CD1c-positive myeloid dendritic cell (primary cell): ENCODE results near the gene ZC3H18.
A peak's percentile ranks its signal among the peaks of the same experiment; 100 is the strongest.

ENCODE experiments used
- DNase-seq: peaks from one replicate; pipeline ENCODE4 v3.0.0-alpha.2; 2016; ENCODE audit errors: extremely low spot score

Gene ZC3H18

DNA sequence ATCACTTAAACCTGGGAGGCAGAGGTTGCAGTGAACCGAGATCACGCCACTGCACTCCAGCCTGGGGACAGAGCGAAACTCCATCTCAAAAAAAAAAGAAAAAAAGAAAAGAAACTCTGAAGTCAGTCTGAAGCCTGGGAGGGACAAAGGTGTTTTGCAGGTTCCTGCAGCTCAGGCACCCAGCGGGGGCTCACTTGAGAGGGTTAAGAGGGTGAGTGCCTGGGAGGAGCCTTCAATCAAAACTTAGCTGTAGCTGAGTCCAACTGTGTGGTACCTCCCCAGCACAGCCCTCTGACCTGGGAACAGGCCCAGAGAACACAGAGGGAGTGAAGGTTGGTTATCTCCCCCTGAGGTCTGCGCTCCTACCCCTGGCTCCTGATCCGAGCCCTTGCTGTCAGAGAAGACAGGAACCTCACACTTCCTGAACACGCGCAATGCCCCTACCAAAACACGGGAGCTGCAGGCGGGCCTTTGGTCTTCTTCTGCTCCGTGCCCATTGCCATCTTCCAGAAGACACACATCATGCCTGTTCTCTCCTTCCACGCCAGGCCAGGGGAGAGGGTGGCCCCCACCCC lies 20.4 kb upstream of the ZC3H18 start:
- no peak for DNase-seq

DNA sequence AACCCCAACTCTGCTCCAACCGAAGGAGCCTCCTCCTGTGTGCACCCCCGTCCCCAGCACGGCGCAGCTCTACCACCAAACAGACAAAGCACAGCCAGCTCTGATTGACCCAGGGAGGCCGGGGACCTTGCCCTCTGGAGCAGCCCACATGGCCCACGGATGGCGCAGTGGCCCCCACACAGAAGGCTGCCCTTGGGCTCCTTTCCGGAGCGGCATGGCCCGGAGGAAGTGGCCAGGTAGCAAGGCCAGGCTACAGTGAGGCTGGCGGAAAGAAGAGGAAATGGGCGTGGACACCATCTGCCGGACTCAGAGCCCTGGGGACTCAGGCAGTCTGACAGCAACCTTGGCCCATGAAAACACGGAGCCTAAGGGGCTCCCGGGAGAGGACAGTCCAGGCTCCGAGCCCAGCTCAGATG lies 19.9 kb upstream of the ZC3H18 start:
- no peak for DNase-seq

DNA sequence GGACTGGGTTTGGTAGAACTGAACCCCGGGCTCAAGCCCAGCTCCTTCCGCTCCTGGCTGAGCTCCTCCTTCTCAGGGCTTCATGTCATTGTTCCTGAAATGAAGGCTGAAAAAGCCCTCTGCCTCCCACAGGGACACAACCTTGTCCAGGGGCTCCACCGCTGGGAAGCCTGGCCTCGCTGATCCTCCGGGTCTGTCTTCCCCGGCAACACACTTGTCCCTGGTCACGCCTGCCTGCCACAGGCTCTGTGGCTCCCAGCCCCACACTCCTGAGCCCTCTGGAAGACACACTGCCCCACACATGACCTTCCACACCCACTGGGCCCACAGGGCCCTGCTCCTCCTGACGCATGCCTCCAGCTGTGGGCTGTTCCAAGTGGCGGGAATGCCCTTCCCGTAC lies 18.0 kb upstream of the ZC3H18 start:
- no peak for DNase-seq

DNA sequence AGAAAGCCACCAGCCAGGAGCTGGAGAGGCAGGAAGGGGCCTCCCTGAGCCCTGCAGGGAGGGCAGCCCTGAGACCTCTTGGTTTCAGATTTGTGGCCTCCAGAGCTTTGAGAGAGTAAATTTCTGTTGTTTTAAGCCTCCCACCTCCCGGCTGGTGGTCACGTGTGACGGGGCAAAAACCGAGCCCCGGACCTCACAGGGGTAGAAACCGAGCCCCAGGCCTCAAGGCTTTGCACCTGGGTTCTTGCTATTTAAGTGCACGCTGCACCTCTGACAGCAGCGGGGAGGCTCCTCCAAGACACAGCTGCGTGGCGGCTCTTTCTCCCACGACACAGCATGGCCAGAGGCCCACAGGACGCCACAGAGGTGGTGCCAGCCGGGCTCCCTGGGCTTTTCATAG lies 17.4 kb upstream of the ZC3H18 start:
- DNase-seq, result no peak

DNA sequence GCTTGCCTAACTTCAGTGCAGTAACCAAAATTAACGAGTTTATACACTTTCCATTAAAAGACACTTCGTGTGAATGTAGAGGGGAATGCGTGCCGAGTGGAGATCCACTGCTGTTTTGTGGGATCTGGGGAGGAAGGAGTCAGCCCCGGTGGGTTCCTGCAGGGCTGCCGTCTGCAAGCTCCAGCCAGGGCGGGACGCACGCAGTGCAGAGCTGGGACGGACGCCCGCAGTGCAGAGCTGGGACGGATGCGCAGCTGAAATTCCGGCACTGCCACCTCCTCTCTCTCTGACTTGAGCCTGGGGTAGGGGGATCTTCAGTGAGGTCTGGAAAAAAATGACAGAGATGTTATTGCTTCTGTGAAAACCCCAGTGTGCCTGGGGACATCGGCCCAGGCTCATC lies 16.5 kb upstream of the ZC3H18 start:
- no peak for DNase-seq

DNA sequence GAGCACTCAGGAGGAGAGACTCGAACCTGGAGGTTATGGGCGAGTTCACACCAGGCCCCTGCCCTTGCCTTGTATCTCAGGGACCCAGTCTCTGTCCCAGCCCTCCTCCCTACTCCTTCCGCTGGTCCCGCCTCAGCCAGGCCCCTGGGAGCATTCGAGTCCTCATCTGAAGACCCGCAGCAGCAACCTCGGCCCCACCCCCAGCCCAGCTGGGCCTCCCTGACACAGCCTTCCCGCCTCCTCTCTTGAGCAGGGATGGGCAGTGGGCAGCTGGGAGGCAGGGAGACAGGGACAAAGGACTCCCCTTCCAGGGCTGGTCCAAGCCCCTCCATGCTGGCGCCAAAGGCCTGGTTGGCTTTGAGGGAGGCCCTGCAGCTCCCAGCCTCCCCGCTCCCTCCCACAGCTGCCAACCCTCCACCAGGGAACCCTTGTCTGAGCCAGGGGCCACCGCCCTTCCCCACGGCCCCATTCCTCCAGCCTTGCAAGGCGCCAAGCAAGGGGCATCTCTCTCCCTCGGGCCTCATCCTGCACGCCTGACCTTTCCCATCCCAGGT lies 15.4 kb upstream of the ZC3H18 start:
- no peak for DNase-seq

DNA sequence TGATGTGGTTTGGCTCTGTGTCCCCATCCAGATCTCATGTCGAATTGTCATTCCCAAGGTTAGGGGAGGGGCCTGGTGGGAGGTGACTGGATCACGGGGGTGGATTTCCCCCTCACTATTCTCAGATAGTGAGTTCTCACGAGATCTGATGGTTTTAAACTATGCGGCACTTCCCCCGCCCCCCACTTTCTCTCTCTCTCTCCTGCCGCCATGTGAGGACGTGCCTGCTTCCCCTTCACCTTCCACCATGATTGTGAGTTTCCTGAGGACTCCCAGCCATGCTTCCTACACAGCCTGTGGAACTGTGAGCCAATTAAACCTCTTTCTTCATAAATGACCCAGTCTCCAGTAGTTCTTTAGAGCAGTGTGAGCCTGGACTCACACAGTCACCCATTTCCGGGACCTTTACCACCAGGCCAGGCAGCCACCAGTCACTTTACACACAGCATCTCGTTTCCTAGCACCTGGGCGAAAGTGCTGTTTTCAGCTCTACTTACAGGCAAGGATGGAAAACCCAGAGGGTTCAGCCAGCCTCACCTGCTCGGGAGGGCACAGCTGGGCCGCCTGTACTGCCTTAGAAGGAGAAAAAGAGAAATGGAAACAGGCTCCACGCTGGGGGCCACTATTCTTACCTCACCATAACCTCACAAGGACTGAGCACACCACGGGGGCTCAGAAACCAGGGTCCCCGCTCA lies 13.8 kb upstream of the ZC3H18 start:
- no peak for DNase-seq

DNA sequence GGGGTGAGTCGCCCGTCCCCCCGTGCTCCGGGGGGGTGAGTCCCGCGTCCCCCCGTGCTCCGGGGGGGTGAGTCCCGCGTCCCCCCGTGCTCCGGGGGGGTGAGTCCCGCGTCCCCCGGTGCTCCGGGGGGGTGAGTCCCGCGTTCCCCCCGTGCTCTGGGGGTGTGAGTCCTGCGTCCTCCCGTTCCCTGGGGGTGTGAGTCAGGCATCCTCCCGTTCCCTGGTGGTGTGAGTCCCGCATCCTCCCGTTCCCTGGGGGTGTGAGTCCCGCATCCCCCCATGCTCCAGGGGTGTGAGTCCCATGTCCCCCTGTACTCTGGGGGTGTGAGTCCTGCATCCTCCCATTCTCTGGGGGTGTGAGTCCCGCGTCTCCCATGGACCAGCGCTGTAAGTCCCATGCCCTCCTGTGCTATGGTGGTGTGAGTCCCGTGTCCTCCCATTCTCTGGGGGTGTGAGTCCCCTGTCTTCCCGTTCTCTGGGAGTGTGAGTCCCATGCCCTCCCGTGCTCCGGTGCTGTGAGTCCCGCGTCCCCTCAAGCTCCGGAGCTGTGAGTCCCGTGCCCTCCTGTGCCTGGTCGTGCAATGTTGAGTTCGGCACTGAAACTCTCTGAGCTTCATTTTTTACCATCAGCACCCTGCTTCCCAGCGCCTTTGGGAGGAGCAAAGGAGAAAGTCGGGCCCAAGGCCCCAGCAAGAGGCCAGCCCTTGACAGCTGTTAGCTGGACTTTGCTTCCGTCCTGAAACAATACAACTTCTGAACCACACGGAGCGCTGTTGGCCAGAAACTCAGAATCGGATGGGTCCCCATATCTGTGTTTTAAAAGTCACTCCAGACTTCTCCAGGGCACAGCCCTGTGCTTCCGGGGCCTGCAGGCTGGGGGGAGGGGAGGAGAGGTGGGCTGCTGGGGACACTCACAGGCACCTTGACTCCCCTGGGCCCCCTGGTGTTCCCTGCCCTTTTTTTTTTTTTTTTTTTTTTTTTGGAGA lies 11.5 kb upstream of the ZC3H18 start:
- DNase-seq, result peak; percentile 51

DNA sequence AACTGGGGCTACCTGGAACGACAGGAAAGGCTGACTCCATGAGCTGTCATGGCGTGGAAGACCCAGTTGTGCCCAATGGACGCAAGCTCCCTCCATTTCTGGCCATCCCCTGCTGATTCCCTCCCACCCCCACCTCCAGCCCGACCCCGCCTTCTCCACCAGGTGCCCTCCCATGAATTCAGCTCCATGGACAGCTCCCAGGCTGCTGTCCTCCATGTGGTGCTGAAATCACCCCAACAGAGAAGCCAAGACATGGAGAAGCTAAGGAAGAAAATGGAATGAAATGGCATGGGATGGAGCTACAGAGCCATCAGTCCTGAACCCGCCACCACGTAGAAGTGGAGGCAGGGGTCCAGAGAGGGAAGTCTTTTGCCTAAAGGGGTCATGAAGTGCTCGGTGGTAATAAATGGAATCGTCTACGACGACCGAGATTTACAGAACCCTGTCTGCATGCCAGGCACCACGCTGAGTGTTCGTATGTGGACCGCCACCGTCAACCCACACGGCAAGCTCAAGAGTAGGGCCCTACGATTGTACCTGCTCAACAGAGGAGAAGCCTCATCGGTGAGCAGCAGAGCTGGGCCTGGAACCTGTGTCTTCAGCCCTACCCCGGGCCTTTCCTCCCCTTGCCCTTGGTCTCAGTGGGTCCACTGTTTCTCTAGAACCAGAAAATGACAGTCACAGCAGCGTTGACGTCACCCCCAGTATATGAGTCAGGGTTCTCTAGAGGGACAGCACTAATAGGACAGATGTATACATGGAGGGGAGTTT lies 9.3 kb upstream of the ZC3H18 start:
- peak; percentile 32 for DNase-seq

DNA sequence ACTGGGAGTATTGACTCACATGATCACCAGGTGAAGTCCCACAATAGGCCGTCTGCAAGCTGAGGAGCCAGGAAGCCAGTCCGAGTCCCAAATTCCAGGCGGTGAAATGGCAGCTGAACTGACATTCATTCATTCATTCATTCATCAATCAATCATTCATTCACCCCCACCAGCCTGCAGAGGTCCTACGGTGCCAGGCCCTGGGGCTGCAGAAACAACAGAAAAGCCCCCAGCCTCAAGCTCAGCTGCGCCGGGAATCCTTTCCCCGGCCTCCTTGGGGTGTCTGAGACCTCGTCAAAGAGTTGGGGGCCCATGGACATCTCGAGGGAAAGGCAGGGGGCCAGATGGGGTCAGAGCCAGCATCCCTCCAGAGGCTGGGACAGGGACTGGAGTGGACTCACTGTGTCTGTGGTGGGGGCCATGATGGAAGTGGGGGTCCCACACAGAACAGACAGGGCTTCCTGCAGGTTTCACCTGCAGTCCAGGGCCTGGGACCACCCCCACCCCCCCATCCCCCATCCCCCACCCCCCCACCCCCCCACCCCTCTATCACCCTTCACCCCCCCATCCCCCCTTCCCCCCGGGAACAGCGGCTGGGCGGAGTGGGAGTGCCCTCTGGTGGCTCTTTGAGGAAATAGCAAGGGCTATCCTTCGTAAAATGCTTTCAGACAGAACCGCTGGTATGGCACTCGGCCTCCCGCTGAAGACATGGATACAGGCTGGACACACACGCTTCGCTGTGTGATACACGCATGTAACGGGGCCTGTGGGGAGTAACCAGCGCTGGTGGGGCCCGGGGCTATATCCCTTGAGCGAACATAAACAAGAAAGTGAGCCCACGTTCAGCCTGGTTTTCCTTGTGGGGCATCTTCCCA lies 8.5 kb upstream of the ZC3H18 start:
- peak; percentile 59 for DNase-seq

DNA sequence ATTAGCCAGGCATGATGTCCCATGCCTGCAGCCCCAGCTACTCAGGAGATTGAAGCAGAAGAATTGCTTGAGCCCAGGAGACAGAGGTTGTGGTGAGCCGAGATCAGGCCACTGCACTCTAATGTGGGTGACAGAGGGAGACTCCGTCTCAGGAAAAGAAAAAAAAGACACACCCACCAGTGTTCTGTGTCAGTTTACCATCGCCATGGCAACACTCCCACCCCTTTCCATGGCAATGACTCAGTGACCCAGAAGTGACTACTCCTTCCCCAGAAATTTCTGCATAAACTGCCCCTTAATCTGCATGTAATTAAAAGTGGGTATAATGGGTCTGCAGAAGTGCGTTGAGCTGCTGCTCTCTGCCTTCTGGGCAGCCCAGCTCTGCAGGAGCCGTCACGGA lies 4.0 kb upstream of the ZC3H18 start:
- DNase-seq, result peak; percentile 70

DNA sequence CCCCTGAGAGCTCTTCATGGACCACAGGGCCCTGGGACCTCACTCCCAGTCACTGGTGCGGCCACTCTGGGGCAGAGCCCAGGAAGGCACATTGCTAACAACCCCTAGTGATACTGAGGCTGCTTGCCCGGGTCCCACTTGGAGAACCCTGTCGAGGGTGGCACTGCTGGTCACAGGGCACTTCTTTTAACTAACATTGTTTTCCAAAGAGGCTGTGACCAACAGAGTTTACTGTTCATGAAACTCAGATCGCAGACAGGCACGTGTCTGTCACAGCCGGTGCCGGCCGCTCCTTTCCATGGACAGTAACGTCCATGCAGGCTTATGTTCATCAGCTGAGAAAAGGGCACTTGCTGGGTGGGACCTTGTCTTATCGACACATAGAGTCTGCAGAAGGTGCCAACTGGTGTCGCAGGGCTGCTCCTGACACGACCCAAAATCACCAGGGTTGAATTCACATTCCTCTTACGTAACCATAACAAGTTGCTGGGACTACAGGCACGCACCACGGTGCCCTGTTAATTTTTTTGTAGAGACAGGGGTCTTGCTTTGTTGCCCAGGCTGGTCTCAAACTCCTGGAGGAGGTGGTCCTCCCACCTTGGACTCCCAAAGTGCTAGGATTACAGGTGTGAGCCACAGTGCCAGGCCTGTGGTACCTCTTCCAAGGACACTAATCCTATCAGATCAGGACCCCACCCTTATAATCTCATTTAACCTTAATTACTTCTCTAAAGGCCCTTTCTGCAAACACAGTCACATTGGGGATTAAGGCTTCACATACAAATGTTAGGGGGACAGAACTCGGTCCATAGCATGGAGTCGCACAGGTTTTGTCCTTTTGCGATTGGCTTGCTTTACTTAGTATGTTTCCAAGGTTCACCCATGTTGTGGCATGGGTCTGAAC lies 1.2 kb upstream of the ZC3H18 start:
- DNase-seq, result no peak

DNA sequence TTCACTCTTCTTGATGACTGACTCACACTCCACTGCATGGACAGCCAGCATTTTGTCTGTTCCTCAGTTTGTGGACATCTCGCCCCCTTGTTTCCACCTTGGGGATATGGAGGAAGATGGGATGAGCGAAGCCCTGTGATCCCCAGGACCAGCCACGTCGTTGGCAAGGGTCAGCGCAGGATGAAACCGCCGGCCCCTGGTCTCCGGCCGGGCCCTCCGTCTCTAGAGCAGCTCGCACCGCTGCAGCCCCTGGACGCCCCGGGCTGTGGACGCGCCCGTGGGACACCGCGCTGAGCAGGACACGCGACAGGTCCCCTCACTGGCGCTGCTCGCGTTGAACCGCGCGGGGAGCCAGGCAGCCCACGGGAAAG lies 604 bp upstream of the ZC3H18 start:
- no peak for DNase-seq

DNA sequence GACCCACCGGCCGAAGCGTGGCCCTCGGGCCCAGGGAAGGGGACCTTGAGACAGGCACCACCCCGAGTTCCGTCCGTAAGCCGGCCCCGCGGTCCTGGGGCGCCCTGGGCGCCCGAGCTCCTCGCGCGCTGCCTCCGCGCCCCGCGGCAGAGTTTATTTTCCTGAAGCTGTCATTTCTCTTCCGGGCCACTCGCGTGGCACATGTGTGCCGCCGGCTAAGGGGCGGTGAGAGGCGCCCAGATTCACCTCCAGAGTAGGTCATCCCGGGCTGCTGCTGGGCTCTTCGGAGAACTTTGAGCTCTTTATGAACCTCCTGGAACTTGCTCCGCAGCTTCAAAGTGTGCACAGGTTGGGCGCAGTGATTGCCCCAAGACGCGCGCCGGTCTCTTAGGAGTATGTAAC lies 489 bp downstream of the ZC3H18 start:
- peak; percentile 37 for DNase-seq

DNA sequence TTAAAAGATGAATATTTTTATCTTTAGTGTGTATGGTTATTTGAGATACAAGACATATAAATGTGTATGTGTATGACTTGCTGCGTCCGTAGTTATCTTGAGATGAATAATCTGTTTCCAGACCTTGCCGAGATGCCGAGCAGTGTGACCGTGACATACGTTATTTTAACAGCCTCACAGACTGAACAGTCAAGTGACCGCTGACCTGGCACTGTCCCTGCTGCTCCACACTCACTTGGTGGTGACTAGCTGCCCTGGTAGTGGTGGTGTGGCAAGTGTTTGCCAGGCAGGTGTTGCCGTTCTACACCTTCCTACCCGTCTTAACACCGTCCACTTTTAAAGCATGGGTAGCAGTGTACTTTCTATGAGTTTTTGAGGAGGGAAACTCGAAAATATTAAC lies 5.0 kb downstream of the ZC3H18 start:
- no peak for DNase-seq

DNA sequence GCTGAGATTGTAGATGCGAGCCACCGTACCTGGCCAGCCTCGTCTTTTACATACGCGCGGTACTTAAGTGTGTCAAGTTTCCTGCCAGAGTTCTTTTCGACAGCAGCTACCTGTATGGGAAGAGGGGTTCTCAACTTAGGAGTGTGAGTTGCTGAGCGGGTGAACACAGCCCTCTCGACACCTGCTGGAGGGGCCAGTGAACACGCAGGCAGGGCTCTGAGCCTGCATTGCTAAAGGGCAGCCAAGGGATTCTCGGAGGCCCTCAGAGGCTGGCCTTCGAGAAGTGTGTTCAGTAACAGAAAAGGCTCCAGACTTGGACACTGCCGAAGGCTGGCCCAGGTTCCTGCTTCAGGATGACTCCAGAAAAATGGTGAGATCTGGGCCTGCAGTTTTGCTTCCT lies 6.1 kb downstream of the ZC3H18 start:
- no peak for DNase-seq

DNA sequence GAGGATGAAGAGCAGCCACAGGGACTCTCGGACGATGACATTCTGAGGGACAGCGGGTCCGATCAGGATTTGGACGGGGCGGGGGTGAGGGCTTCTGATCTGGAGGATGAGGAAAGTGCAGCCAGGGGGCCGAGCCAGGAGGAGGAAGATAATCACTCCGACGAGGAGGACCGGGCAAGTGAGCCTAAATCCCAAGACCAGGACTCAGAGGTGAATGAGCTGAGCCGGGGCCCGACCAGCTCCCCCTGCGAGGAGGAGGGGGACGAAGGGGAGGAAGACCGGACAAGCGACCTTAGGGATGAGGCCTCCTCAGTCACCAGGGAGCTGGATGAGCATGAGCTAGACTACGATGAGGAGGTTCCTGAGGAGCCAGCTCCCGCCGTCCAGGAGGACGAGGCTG lies 7.0 kb downstream of the ZC3H18 start:
- DNase-seq, result no peak

DNA sequence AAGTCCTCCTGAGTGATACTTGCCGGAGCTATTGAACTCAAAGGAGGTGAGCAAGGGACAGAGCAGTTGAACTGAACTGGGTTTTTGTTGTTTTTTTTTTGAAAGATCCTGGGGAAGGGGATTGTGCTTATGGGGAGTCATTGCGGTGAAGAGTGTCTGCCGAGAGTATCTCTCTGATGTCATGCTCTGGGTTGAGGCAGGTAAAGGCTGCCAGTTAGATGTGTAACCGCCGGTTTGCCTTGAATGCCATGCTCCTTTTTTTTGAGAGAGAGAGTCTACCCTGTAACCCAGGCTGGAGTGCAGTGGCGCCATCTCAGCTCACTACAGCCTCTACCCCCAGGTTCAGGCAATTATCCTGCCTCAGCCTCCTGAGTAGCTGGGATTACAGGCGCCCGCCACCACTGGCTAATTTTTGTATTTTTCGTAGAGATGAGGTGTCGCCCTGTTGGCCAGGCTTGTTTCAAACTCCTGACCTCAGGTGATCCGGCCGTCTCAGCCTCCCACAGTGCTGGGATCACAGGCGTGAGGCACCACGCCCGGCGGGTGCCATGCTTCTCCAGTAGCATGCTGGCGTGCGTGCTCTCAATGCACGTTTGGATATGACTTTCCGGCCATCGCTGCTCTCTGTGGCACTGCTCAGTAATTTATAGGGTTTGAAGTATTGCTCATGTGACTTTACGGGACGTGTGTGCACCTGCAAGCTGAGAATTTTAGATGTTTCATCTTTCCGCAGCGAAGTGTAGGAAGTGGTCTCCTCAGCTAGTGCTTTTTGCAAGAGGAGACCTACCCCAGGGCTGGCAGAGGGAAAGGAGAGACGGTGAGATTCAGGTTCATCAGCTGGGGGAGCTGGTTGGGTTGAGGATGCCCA lies 8.5 kb downstream of the ZC3H18 start:
- DNase-seq, result no peak

DNA sequence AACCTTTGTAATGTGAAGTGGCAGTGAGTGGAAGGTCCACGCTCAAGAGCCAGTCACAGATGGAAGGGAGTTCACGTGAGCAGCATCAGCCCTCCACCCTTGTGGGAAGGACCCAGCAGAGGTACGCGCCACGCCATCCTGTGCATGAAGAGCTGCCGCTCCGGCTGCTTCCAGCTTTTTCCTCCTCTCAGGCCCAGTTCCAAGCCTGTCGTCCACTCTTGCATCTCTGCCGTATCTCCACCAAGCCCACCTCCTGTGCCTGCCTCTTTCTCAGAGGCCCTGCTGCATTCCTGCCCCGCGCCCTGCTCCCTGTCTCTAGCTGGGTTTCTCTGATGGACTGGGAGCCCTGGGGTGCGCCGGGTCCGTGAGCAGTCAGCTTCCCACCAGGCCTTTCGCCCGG lies 10.2 kb downstream of the ZC3H18 start:
- no peak for DNase-seq
